GM12878 (cell line): Measurements from ENCODE around the gene MYO3B. TPM values are rescaled to one million over a fixed set of nuclear protein-coding genes. Genes with fewer than 3 reads are reported as not detected.

Experiments
- ATAC-seq: fragments of 200-7000 bp; cut with Tn5 transposase; 3 replicates; pipeline ENCODE4 v1.9.1; 2020; ENCODE audit warnings: mild to moderate bottlenecking, moderate library complexity
- BruUV-seq: library from RNA; stranded (reverse); fragments of 400-500 nt; replicated peaks from 2 replicates; lab custom pipeline; 2021; lab: Mats Ljungman, UMichigan
- CTCF ChIA-PET: fragments of 300-600 bp; sonication (Branson Sonifier 250); formaldehyde crosslinking; extraction: SDS; loops from one replicate; lab custom pipeline; 2021; ENCODE audit warnings: inconsistent platforms; lab: Yijun Ruan, JAX
- POLR2A ChIA-PET: fragments of 350-600 bp; formaldehyde crosslinking; extraction: SDS; loops from one replicate; lab custom pipeline; 2021; ENCODE audit warnings: inconsistent platforms; lab: Charles Lee
- RAD21 ChIA-PET: fragments of 300-600 bp; sonication (Branson Sonifier 250); formaldehyde crosslinking; loops from one replicate; lab custom pipeline; 2023; ENCODE audit warnings: antibody characterized with exemption; ENCODE audit not compliant: unreplicated experiment; lab: Charles Lee
- SMC1A ChIA-PET: fragments of 300-600 bp; sonication (Branson Sonifier 250); formaldehyde crosslinking; loops from one replicate; lab custom pipeline; 2023; ENCODE audit not compliant: unreplicated experiment, uncharacterized antibody; lab: Charles Lee
- DNase-seq: peaks from one replicate; pipeline ENCODE4 v3.0.0-alpha.2; 2011; ENCODE audit warnings: low read depth, low spot score
- FAIRE-seq: peaks from 3 replicates; lab custom pipeline; 2011; peaks lifted over from hg19 to GRCh38; lab: Jason Lieb, UNC
- H2AFZ ChIP-seq: 2 replicates; pipeline ENCODE4 v1.6.0; 2011; ENCODE audit warnings: low read depth, low read length, control low read depth; ENCODE audit not compliant: control insufficient read depth
- H3K27ac ChIP-seq: 2 replicates; pipeline ENCODE4 v1.5.1; 2011; ENCODE audit warnings: control low read depth; ENCODE audit not compliant: control insufficient read depth, insufficient read depth
- H3K27me3 ChIP-seq, 2 experiments: replicated peaks in 1 of 2; 2 replicates each; pipeline versions ENCODE4 v1.6.0 to v1.6.1; 2011; ENCODE audit warnings: low read length in 1 of 2; ENCODE audit not compliant: control insufficient read depth in 2 of 2, insufficient read depth in 2 of 2
- H3K36me3 ChIP-seq, 2 experiments: 2 replicates each; pipeline ENCODE4 v1.5.1; 2011; ENCODE audit warnings: low read length in 1 of 2; ENCODE audit not compliant: control insufficient read depth in 2 of 2, insufficient read depth in 2 of 2
- H3K4me1 ChIP-seq: 2 replicates; pipeline ENCODE4 v1.6.1; 2011; ENCODE audit warnings: mild to moderate bottlenecking, low read length, moderate library complexity, mixed read lengths; ENCODE audit not compliant: control insufficient read depth, insufficient read depth
- H3K4me2 ChIP-seq: 2 replicates; pipeline ENCODE4 v1.6.0; 2011; ENCODE audit warnings: control low read depth; ENCODE audit not compliant: control insufficient read depth, insufficient read depth
- H3K4me3 ChIP-seq: fragments of 200-600 bp; sonication (generic); 2 replicates; pipeline ENCODE4 v1.5.1; 2016
- H3K79me2 ChIP-seq: 2 replicates; pipeline ENCODE4 v1.6.0; 2011; ENCODE audit warnings: low read length; ENCODE audit not compliant: control insufficient read depth, insufficient read depth
- H3K9ac ChIP-seq: 2 replicates; pipeline ENCODE4 v1.8.0; 2011; ENCODE audit warnings: low read length, control low read depth, mixed read lengths; ENCODE audit not compliant: control insufficient read depth, insufficient read depth
- H3K9me3 ChIP-seq: replicated peaks from 3 replicates; pipeline ENCODE4 v1.5.1; 2011; ENCODE audit warnings: mild to moderate bottlenecking, low read length; ENCODE audit not compliant: control insufficient read depth, insufficient read depth
- H4K20me1 ChIP-seq: 2 replicates; pipeline ENCODE4 v1.6.0; 2011; ENCODE audit not compliant: control insufficient read depth, insufficient read depth
- CBX3 ChIP-seq: fragments of 200-600 bp; sonication (generic); IDR thresholded peaks from 2 replicates; pipeline ENCODE4 v1.6.1; 2016; ENCODE audit warnings: low read depth, borderline replicate concordance
- CBX5 ChIP-seq: sonication (generic); IDR thresholded peaks from 2 replicates; pipeline ENCODE4 v1.6.1; 2016; ENCODE audit warnings: low read depth, moderate library complexity, mild to moderate bottlenecking, inconsistent platforms
- CHD1 ChIP-seq: IDR thresholded peaks from 2 replicates; pipeline ENCODE4 v1.6.1; 2012; ENCODE audit warnings: low read depth, low read length, improper control_type of control experiment
- E2F4 ChIP-seq: IDR thresholded peaks from 2 replicates; pipeline ENCODE4 v1.6.1; 2012; ENCODE audit warnings: low read depth, low read length, improper control_type of control experiment
- KAT2A ChIP-seq: conservative IDR thresholded peaks from 2 replicates; pipeline ENCODE4 v1.6.1; 2011; ENCODE audit warnings: low read depth, low read length; ENCODE audit not compliant: control insufficient read depth
- KLF5 ChIP-seq: fragments of 450-650 bp; IDR thresholded peaks from 2 replicates; pipeline ENCODE4 v1.6.1; 2014; ENCODE audit warnings: mild to moderate bottlenecking; ENCODE audit not compliant: partially characterized antibody
- MYC ChIP-seq: IDR thresholded peaks from 2 replicates; pipeline ENCODE4 v1.6.1; 2011; ENCODE audit warnings: mild to moderate bottlenecking, low read length, moderate library complexity, inconsistent platforms; ENCODE audit not compliant: insufficient read depth, insufficient replicate concordance, insufficient read length, severe bottlenecking
- PAX8 ChIP-seq: fragments of 450-650 bp; IDR thresholded peaks from 2 replicates; pipeline ENCODE4 v1.6.1; 2017; ENCODE audit warnings: mild to moderate bottlenecking, moderate library complexity
- RUNX3 ChIP-seq: IDR thresholded peaks from 2 replicates; pipeline ENCODE4 v1.6.1; 2012; ENCODE audit warnings: low read length, inconsistent platforms
- SKIL ChIP-seq: fragments of 450-650 bp; IDR thresholded peaks from 2 replicates; pipeline ENCODE4 v1.6.1; 2017; ENCODE audit warnings: mild to moderate bottlenecking, low read depth, inconsistent platforms; ENCODE audit not compliant: poor library complexity, severe bottlenecking
- SRF ChIP-seq, 2 experiments: IDR thresholded peaks; 2 replicates each; pipeline ENCODE4 v1.6.1; 2011; ENCODE audit warnings: low read depth in 2 of 2, low read length in 2 of 2, mild to moderate bottlenecking in 1 of 2, moderate library complexity in 1 of 2
- ZNF384 ChIP-seq: IDR thresholded peaks from 2 replicates; pipeline ENCODE4 v1.6.1; 2012; ENCODE audit warnings: low read depth, mild to moderate bottlenecking, low read length, improper control_type of control experiment, borderline replicate concordance
- WGBS: methylation state at CpG from one replicate; pipeline ENCODE4 v1.1.6; 2016; ENCODE audit warnings: low lambda C conversion rate; ENCODE audit not compliant: insufficient replicate concordance, insufficient coverage; ENCODE audit errors: missing lambda C conversion rate; 5-methylcytosine and 5-hydroxymethylcytosine counted together
- in situ Hi-C: fragments of 300-500 bp; cut with MboI; formaldehyde crosslinking; loops from 9 replicates; pipeline ENCODE4 v1.14.3; 2018; ENCODE audit warnings: mixed read lengths
- intact Hi-C: fragments of 100-400 bp; cut with micrococcal nuclease; formaldehyde crosslinking; loops from one replicate; pipeline ENCODE4 v1.14.2; 2022; ENCODE audit not compliant: unreplicated experiment
- polyA plus RNA-seq, 11 experiments: library from polyadenylated mRNA; depleted of rRNA in 4 of 11; unstranded in 6 of 11; stranded (reverse) in 5 of 11; fragments of >200 nt; fragmentation: Nextera tagmentation in 4 of 11; fragmentation: Illumina TruSeq in 1 of 11; extraction: Ambion mirVana in 4 of 11; extraction: Trizol in 1 of 11; gene quantifications; 1 replicate in 1 of 11; 2 replicates in 10 of 11; pipeline versions ENCODE4 v1.2.1 to v1.2.3, GENCODE V29; 2011 to 2016; ENCODE audit warnings: inconsistent platforms in 2 of 11, missing spikeins in 2 of 11, low read depth in 1 of 11
- total RNA-seq, 4 experiments: library from RNA; depleted of rRNA in 3 of 4; stranded (reverse); fragments of >200 nt in 3 of 4; fragmentation: Illumina TruSeq in 1 of 4; extraction: Trizol in 1 of 4; gene quantifications; 2 replicates each; pipeline versions ENCODE4 v1.2.1 to v1.2.3, GENCODE V29; 2013 to 2021
- TF ChIP-seq, protein P1 (sequence below): fragments of 450-650 bp; formaldehyde crosslinking; IDR thresholded peaks from 2 replicates; pipeline ENCODE4 v1.5.0; 2022; ENCODE audit warnings: mild to moderate bottlenecking, missing genetic modification characterization
- TF ChIP-seq, protein P2 (sequence below): fragments of 450-650 bp; IDR thresholded peaks from 2 replicates; pipeline ENCODE4 v1.6.1; 2017; ENCODE audit warnings: mild to moderate bottlenecking, moderate library complexity

MYO3B gene
- total and polyA plus RNA-seq, 10 of the 15 experiments (the other 5 are each of a cell fraction or from before 2014, with no cell fraction given): 1.1 to 7.1 (median 2.1) TPM

DNA sequence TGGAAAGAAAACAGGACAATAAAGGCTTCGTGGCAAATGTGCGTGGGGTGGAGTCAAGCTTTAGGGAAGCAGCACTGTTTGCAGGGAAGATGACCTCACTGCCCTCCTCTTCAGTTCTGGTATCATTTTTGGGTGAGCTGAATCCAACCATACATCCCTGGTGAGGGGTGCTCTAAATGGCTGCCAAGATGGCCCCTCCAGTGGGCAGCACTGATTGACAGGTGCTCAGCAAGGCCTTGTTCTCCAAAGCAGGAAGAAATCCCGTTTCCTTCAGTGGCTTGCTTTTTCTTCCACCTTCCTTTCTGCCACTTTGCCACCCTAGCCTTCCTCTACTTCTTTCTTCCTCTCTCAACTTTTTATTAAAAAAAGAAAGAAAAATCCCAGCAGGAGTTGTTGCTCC lies 404.4 kb downstream of the MYO3B start:
- intact Hi-C loops (no loop called here), in situ Hi-C loops (no loop called here)
- Histone ChIP-seq H3K79me2 (no peaks in the 10 kb centered on the region), H3K4me2 (no peak overlapping the region), H3K36me3 (no peaks in the 10 kb centered on the region), H3K9ac (no peak overlapping the region), H3K4me3 (no peak overlapping the region), H3K27ac (no peak overlapping the region), H3K4me1 (no peaks in the 10 kb centered on the region), H2AFZ (no peak overlapping the region), H4K20me1 (no peaks in the 10 kb centered on the region), H3K27me3 (no peaks in the 10 kb centered on the region), H3K9me3 (no peaks in the 10 kb centered on the region)
- no TSS peak for BruUV-seq
- ChIA-PET RAD21 (no interaction called here), SMC1A (interaction anchor here (0.5 to 1.0 kb wide), 2 partner anchors 11 to 14 kb away, joined by 3 read pairs; no protein-coding TSS in a partner anchor), POLR2A (no interaction called here), CTCF (no interaction called here)
- WGBS: 53% methylated on average over 3 of the region's 3 CpGs
- DNase-seq (no peak), FAIRE-seq (no peak), ATAC-seq (no peak)
- TF ChIP-seq, protein P1, sequence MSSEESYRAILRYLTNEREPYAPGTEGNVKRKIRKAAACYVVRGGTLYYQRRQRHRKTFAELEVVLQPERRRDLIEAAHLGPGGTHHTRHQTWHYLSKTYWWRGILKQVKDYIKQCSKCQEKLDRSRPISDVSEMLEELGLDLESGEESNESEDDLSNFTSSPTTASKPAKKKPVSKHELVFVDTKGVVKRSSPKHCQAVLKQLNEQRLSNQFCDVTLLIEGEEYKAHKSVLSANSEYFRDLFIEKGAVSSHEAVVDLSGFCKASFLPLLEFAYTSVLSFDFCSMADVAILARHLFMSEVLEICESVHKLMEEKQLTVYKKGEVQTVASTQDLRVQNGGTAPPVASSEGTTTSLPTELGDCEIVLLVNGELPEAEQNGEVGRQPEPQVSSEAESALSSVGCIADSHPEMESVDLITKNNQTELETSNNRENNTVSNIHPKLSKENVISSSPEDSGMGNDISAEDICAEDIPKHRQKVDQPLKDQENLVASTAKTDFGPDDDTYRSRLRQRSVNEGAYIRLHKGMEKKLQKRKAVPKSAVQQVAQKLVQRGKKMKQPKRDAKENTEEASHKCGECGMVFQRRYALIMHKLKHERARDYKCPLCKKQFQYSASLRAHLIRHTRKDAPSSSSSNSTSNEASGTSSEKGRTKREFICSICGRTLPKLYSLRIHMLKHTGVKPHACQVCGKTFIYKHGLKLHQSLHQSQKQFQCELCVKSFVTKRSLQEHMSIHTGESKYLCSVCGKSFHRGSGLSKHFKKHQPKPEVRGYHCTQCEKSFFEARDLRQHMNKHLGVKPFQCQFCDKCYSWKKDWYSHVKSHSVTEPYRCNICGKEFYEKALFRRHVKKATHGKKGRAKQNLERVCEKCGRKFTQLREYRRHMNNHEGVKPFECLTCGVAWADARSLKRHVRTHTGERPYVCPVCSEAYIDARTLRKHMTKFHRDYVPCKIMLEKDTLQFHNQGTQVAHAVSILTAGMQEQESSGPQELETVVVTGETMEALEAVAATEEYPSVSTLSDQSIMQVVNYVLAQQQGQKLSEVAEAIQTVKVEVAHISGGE (CRISPR knock-in tag): no peak
- no peak for TF ChIP-seq RUNX3
- TF ChIP-seq PAX8: no peak
- no peak for TF ChIP-seq CBX3
- no peak for TF ChIP-seq KAT2A
- TF ChIP-seq MYC: no peak
- no peak for TF ChIP-seq SRF (IDR thresholded peaks at IDR 0.05; ENCODE audit: low read depth in 2 of 2, low read length in 2 of 2)
- TF ChIP-seq SKIL: no peak
- TF ChIP-seq CHD1: no peak
- no peak for TF ChIP-seq CBX5
- TF ChIP-seq ZNF384: no peak
- TF ChIP-seq, protein P2, sequence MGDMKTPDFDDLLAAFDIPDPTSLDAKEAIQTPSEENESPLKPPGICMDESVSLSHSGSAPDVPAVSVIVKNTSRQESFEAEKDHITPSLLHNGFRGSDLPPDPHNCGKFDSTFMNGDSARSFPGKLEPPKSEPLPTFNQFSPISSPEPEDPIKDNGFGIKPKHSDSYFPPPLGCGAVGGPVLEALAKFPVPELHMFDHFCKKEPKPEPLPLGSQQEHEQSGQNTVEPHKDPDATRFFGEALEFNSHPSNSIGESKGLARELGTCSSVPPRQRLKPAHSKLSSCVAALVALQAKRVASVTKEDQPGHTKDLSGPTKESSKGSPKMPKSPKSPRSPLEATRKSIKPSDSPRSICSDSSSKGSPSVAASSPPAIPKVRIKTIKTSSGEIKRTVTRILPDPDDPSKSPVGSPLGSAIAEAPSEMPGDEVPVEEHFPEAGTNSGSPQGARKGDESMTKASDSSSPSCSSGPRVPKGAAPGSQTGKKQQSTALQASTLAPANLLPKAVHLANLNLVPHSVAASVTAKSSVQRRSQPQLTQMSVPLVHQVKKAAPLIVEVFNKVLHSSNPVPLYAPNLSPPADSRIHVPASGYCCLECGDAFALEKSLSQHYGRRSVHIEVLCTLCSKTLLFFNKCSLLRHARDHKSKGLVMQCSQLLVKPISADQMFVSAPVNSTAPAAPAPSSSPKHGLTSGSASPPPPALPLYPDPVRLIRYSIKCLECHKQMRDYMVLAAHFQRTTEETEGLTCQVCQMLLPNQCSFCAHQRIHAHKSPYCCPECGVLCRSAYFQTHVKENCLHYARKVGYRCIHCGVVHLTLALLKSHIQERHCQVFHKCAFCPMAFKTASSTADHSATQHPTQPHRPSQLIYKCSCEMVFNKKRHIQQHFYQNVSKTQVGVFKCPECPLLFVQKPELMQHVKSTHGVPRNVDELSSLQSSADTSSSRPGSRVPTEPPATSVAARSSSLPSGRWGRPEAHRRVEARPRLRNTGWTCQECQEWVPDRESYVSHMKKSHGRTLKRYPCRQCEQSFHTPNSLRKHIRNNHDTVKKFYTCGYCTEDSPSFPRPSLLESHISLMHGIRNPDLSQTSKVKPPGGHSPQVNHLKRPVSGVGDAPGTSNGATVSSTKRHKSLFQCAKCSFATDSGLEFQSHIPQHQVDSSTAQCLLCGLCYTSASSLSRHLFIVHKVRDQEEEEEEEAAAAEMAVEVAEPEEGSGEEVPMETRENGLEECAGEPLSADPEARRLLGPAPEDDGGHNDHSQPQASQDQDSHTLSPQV: no peak
- TF ChIP-seq KLF5: no peak
- TF ChIP-seq E2F4: no peak
